SU-DHL-6 (cell line): ENCODE measurements around the gene MTNR1B.

Experiments used
- H2AFZ ChIP-seq: fragments of 200-600 bp; sonication (generic); 2 replicates; pipeline ENCODE4 v1.6.1; 2014; ENCODE audit warnings: low read depth, mild to moderate bottlenecking, moderate library complexity, mixed read lengths, antibody characterized with exemption, low read length; ENCODE audit not compliant: severe bottlenecking
- H3F3A ChIP-seq: fragments of 200-600 bp; shearing (Covaris generic); 2 replicates; pipeline ENCODE4 v1.6.0; 2016; ENCODE audit warnings: antibody characterized with exemption, mild to moderate bottlenecking; ENCODE audit not compliant: insufficient read depth
- H3K27ac ChIP-seq: fragments of 200-600 bp; sonication (generic); 2 replicates; pipeline ENCODE4 v1.5.1; 2016; ENCODE audit warnings: low read depth, mild to moderate bottlenecking, low read length, moderate library complexity, mixed read lengths
- H3K27me3 ChIP-seq: fragments of 200-600 bp; sonication (generic), shearing (Covaris generic); 2 replicates; pipeline ENCODE4 v1.6.0; 2014; ENCODE audit warnings: mild to moderate bottlenecking, low read length
- H3K36me3 ChIP-seq: fragments of 200-600 bp; sonication (generic); 2 replicates; pipeline ENCODE4 v1.6.1; 2014; ENCODE audit warnings: mild to moderate bottlenecking, low read length, mixed read lengths
- H3K4me2 ChIP-seq: fragments of 300-600, 200-600 bp; shearing (Covaris generic), sonication (generic); 2 replicates; pipeline ENCODE4 v1.6.0; 2014; ENCODE audit warnings: low read length, low read depth, mild to moderate bottlenecking; ENCODE audit not compliant: poor library complexity, severe bottlenecking
- H3K4me3 ChIP-seq: fragments of 200-600 bp; sonication (generic); 2 replicates; pipeline ENCODE4 v1.5.1; 2014; ENCODE audit warnings: antibody characterized with exemption, low read length, mild to moderate bottlenecking, mixed read lengths; ENCODE audit not compliant: insufficient read depth, poor library complexity, severe bottlenecking
- H3K79me2 ChIP-seq: fragments of 200-600 bp; sonication (generic); 2 replicates; pipeline ENCODE4 v1.6.1; 2014; ENCODE audit warnings: mild to moderate bottlenecking, low read length, moderate library complexity; ENCODE audit not compliant: insufficient read depth
- H3K9ac ChIP-seq: fragments of 200-600 bp; sonication (generic); 2 replicates; pipeline ENCODE4 v1.7.0; 2014; ENCODE audit warnings: mild to moderate bottlenecking, low read length
- H3K9me2 ChIP-seq: fragments of 200-600 bp; sonication (generic); replicated peaks from 2 replicates; pipeline ENCODE4 v1.6.1; 2014; ENCODE audit warnings: low read length; ENCODE audit not compliant: insufficient read depth
- H3K9me3 ChIP-seq: fragments of 200-600 bp; sonication (generic); 2 replicates; pipeline ENCODE4 v1.6.1; 2014; ENCODE audit warnings: low read length, mixed read lengths; ENCODE audit not compliant: insufficient read depth
- H4K20me1 ChIP-seq: fragments of 200-600 bp; sonication (generic); 2 replicates; pipeline ENCODE4 v1.6.1; 2014; ENCODE audit warnings: low read depth, mild to moderate bottlenecking, antibody characterized with exemption, low read length, moderate library complexity, mixed read lengths
- EZH2phosphoT487 ChIP-seq: fragments of 200-600 bp; sonication (generic), shearing (Covaris generic); conservative IDR thresholded peaks from 2 replicates; pipeline ENCODE4 v1.6.1; 2018; ENCODE audit warnings: mild to moderate bottlenecking, antibody characterized with exemption, low read length, moderate library complexity, mixed read lengths
- TF ChIP-seq, protein P1 (sequence below): fragments of 200-600 bp; sonication (generic); IDR thresholded peaks from one replicate; pipeline ENCODE4 v1.5.1; 2017; ENCODE audit warnings: antibody characterized with exemption, mild to moderate bottlenecking, low read length, moderate library complexity; ENCODE audit not compliant: insufficient read depth, poor library complexity, severe bottlenecking

MTNR1B gene

DNA sequence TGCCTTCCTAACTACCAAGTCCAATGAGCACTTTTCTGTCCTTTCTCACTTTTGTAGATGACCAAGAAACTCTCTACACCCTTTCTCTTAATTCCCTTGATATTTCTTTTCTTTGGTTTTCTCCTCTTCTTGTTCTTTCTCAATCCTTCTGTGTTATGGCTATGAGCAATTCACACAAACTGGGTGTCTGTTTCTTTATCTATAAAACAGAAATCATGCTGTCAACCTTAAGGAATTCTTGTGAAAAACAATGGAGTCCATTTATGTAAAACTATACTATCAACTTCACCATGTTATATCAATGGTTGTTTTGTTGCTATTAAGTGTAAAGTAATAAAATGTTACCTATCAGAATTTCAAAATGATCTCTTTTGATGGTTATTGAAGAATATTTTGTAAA lies 7.2 kb downstream of the MTNR1B start:
- TF ChIP-seq, protein P1, sequence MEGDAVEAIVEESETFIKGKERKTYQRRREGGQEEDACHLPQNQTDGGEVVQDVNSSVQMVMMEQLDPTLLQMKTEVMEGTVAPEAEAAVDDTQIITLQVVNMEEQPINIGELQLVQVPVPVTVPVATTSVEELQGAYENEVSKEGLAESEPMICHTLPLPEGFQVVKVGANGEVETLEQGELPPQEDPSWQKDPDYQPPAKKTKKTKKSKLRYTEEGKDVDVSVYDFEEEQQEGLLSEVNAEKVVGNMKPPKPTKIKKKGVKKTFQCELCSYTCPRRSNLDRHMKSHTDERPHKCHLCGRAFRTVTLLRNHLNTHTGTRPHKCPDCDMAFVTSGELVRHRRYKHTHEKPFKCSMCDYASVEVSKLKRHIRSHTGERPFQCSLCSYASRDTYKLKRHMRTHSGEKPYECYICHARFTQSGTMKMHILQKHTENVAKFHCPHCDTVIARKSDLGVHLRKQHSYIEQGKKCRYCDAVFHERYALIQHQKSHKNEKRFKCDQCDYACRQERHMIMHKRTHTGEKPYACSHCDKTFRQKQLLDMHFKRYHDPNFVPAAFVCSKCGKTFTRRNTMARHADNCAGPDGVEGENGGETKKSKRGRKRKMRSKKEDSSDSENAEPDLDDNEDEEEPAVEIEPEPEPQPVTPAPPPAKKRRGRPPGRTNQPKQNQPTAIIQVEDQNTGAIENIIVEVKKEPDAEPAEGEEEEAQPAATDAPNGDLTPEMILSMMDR, result no peak
- TF ChIP-seq EZH2phosphoT487, result no peak
- no peaks in the 10 kb centered on the region for H3K36me3 ChIP-seq

DNA sequence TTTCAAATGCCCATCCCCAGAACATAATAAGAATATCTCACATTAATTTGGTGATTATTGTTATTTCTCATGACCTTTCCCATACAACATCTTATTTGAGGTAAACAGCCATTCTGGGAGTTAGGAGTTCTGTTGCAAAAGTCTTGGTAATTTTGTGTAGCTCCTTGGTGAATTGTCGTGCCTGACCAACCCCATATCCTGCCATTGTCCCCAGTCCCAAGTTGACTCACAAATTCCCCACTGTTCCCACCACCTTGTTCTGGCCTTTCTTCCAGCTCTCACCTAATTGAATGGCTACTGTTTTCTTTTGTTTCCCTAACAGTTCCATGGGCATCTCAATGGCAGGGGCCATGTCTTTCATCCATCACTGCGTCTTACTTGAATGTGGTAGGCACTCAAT lies 8.0 kb downstream of the MTNR1B start:
- TF ChIP-seq, protein P1, result no peak
- no peak for TF ChIP-seq EZH2phosphoT487
- Histone ChIP-seq H3K9me2 (no peaks in the 10 kb centered on the region), H4K20me1 (no peaks in the 10 kb centered on the region), H3K36me3 (no peaks in the 10 kb centered on the region), H3K27me3 (no peaks in the 10 kb centered on the region), H3K27ac (no peak overlapping the region), H3K9ac (no peak overlapping the region), H3K4me3 (no peak overlapping the region), H3K9me3 (no peaks in the 10 kb centered on the region), H3K4me2 (no peak overlapping the region), H3K79me2 (no peaks in the 10 kb centered on the region), H3F3A (no peaks in the 10 kb centered on the region), H2AFZ (no peak overlapping the region)

More for the DNA sequence above, 7.2 kb downstream of the MTNR1B start:
- Histone ChIP-seq H3K4me3 (no peak overlapping the region), H3K9me2 (no peaks in the 10 kb centered on the region), H3K27me3 (no peaks in the 10 kb centered on the region), H3K79me2 (no peaks in the 10 kb centered on the region), H2AFZ (no peak overlapping the region), H3K4me2 (no peak overlapping the region), H4K20me1 (no peaks in the 10 kb centered on the region), H3K27ac (no peak overlapping the region), H3K9ac (no peak overlapping the region), H3F3A (no peaks in the 10 kb centered on the region), H3K9me3 (no peaks in the 10 kb centered on the region)

GRCh38 chr11:92978271-92979111 lies 9.0 kb downstream of the MTNR1B start:
- Histone ChIP-seq H3K4me3 (no peak overlapping the region), H3K36me3 (no peaks in the 10 kb centered on the region), H3K27ac (no peak overlapping the region), H3K79me2 (no peaks in the 10 kb centered on the region), H3K9ac (no peak overlapping the region), H4K20me1 (no peaks in the 10 kb centered on the region), H2AFZ (no peak overlapping the region), H3K9me3 (no peaks in the 10 kb centered on the region), H3F3A (no peaks in the 10 kb centered on the region), H3K27me3 (no peaks in the 10 kb centered on the region), H3K4me2 (no peak overlapping the region), H3K9me2 (no peaks in the 10 kb centered on the region)
- TF ChIP-seq, protein P1, result no peak
- no peak for TF ChIP-seq EZH2phosphoT487
